ENCODE data around the gene SPTLC1. TPM values are rescaled to one million over a fixed set of nuclear protein-coding genes. Genes with fewer than 3 reads are reported as not detected.

Gene SPTLC1
- total and polyA plus RNA-seq, 2 of the 13 experiments (the other 11 are each of a cell fraction or from before 2014, with no cell fraction given): 56.2 to 72.5 TPM

DNA sequence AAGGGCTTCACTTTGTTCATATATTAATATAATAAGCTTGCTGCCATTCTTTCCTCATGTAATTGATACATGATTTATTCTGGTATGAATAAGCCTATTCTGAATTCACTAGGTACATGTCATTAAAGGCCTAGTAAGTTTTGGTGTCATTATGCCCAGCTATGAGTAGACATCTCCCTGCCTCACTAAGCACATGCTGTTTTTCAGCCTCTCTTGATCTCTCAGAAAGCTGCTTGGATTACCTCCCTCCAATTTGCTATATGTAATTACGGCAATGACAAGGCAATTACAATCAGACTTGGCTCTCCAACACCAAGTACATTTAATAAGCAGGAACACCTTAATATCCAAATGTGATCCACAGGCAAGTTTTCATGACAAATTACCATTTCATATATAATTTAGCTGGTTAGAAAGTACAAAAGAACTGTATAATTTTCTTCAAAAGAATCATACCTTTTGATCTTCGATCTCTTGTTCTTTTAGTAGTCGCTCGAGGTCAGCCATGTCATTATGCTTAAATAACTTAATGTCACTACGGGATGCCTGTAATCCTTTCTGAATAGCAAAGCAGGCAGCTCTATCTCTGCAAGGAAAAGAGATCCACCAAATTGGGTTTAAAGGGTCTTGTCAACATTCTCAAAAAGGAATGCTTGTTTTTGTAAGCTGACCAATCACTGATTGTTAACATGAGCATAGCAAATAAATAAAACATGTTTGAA lies 56.3 kb downstream of the SPTLC1 start:
- Histone ChIP-seq H3K36me3 (replicated peaks in 1 of 2; ENCODE audit: control insufficient read depth in 1 of 2, insufficient read depth in 2 of 2, low read length in 2 of 2) (peaks cover 8 to 56% of the 10 kb centered on the region in 2 experiments), H3K4me1 (ENCODE audit: insufficient read depth, low read length) (peaks cover 10% of the 10 kb centered on the region), H3K27me3 (ENCODE audit: control insufficient read depth in 1 of 2, insufficient read depth in 2 of 2, low read length in 2 of 2) (no peaks in the 10 kb centered on the region), H3K4me3 (replicated peaks in 1 of 3; ENCODE audit: insufficient read depth in 1 of 3, low read depth in 2 of 3, low read length in 3 of 3) (no peak overlapping the region), H2AFZ (ENCODE audit: low read length) (no peak overlapping the region), H4K20me1 (ENCODE audit: insufficient read depth, low read length) (no peaks in the 10 kb centered on the region), H3K79me2 (ENCODE audit: insufficient read depth, low read length) (peaks cover 8% of the 10 kb centered on the region), H3K27ac (ENCODE audit: extremely low read length, insufficient read depth, low read length) (no peak overlapping the region), H3K9me3 (ENCODE audit: low read length) (peaks cover 17% of the 10 kb centered on the region), H3K9ac (ENCODE audit: insufficient read depth, low read depth, low read length) (no peak overlapping the region), H3K4me2 (ENCODE audit: low read depth, low read length) (no peak overlapping the region)
- BruUV-seq (replicated peaks): no TSS peak
- FAIRE-seq: no peak
- ChIA-PET POLR2A (no interaction called here), CTCF (ENCODE audit: low intra/inter-chr PET ratio, low total read pairs) (no interaction called here)
- ATAC-seq: no peak
- 96% methylated on average over 5 of the region's 5 CpGs for WGBS (ENCODE audit: low lambda C conversion rate)
- in situ Hi-C loops (cut with HindIII; ENCODE audit: extremely low pct_ligation_motif_present, low pct_unique_long_range_greater_than_20kb) (no loop called here), intact Hi-C loops (cut with micrococcal nuclease; ENCODE audit: unreplicated experiment) (no loop called here)
- TF ChIP-seq, protein P1, sequence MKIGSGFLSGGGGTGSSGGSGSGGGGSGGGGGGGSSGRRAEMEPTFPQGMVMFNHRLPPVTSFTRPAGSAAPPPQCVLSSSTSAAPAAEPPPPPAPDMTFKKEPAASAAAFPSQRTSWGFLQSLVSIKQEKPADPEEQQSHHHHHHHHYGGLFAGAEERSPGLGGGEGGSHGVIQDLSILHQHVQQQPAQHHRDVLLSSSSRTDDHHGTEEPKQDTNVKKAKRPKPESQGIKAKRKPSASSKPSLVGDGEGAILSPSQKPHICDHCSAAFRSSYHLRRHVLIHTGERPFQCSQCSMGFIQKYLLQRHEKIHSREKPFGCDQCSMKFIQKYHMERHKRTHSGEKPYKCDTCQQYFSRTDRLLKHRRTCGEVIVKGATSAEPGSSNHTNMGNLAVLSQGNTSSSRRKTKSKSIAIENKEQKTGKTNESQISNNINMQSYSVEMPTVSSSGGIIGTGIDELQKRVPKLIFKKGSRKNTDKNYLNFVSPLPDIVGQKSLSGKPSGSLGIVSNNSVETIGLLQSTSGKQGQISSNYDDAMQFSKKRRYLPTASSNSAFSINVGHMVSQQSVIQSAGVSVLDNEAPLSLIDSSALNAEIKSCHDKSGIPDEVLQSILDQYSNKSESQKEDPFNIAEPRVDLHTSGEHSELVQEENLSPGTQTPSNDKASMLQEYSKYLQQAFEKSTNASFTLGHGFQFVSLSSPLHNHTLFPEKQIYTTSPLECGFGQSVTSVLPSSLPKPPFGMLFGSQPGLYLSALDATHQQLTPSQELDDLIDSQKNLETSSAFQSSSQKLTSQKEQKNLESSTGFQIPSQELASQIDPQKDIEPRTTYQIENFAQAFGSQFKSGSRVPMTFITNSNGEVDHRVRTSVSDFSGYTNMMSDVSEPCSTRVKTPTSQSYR (CRISPR knock-in tag; IDR thresholded peaks at IDR 0.05; ENCODE audit: borderline replicate concordance): no peak
- TF ChIP-seq ZNF777 (CRISPR knock-in tag; IDR thresholded peaks at IDR 0.05): no peak
- no peak for TF ChIP-seq ZNF33A (CRISPR knock-in tag; IDR thresholded peaks at IDR 0.05; ENCODE audit: borderline replicate concordance)
- no peak for DNase-seq (ENCODE audit: low spot score)

DNA sequence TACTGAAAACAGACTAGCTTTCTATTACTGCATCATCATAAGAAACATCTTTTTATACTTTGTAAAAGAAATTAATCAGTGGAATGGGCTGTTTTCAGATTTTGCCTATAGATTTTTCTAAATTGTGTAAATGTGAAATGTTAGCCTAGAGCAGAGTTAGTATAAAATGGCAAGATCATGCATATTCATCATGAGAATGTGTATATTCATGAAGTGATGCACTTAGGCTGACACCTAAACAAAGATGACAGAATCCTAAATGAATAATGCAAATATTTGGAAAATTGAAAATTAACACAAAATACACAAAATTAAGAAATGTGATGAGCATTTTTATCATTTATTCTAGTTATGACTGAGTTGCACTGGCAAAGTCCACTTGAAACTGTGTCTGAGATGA lies 57.2 kb downstream of the SPTLC1 start:
- Histone ChIP-seq H4K20me1 (ENCODE audit: insufficient read depth, low read length) (no peaks in the 10 kb centered on the region), H3K4me2 (ENCODE audit: low read depth, low read length) (no peak overlapping the region), H3K27me3 (ENCODE audit: control insufficient read depth in 1 of 2, insufficient read depth in 2 of 2, low read length in 2 of 2) (no peaks in the 10 kb centered on the region), H3K9ac (ENCODE audit: insufficient read depth, low read depth, low read length) (no peak overlapping the region), H3K27ac (ENCODE audit: extremely low read length, insufficient read depth, low read length) (no peak overlapping the region), H3K4me3 (replicated peaks in 1 of 3; ENCODE audit: insufficient read depth in 1 of 3, low read depth in 2 of 3, low read length in 3 of 3) (no peak overlapping the region), H3K36me3 (replicated peaks in 1 of 2; ENCODE audit: control insufficient read depth in 1 of 2, insufficient read depth in 2 of 2, low read length in 2 of 2) (peaks cover 8 to 62% of the 10 kb centered on the region in 2 experiments), H3K79me2 (ENCODE audit: insufficient read depth, low read length) (peaks cover 8% of the 10 kb centered on the region), H3K4me1 (ENCODE audit: insufficient read depth, low read length) (peaks cover 8% of the 10 kb centered on the region), H2AFZ (ENCODE audit: low read length) (no peak overlapping the region), H3K9me3 (ENCODE audit: low read length) (peaks cover 17% of the 10 kb centered on the region)
- DNase-seq (ENCODE audit: low spot score) (no peak), ATAC-seq (no peak), FAIRE-seq (no peak)
- BruUV-seq (replicated peaks): no TSS peak
- ChIA-PET CTCF (ENCODE audit: low intra/inter-chr PET ratio, low total read pairs) (no interaction called here), POLR2A (no interaction called here)
- no peak for TF ChIP-seq ZNF260 (CRISPR knock-in tag; IDR thresholded peaks at IDR 0.05; ENCODE audit: borderline replicate concordance, low read depth)
- TF ChIP-seq ZFYVE20 (CRISPR knock-in tag; IDR thresholded peaks at IDR 0.05; ENCODE audit: borderline replicate concordance, low read depth): no peak
- TF ChIP-seq ZNF30 (CRISPR knock-in tag; IDR thresholded peaks at IDR 0.05): no peak
- TF ChIP-seq KLF11 (CRISPR knock-in tag; IDR thresholded peaks at IDR 0.05): no peak
- TF ChIP-seq GABPA (IDR thresholded peaks at IDR 0.05; ENCODE audit: low read depth, low read length): no peak
- no peak for TF ChIP-seq GABPA (CRISPR knock-in tag; IDR thresholded peaks at IDR 0.05; ENCODE audit: low read depth)
- in situ Hi-C loops (cut with HindIII; ENCODE audit: extremely low pct_ligation_motif_present, low pct_unique_long_range_greater_than_20kb) (no loop called here), intact Hi-C loops (cut with micrococcal nuclease; ENCODE audit: unreplicated experiment) (no loop called here)
